Choroid plexus epithelial cell (primary cell): ENCODE results near the gene MAP1LC3B2.
"Not testable (repeated sequence)": the region's sequence is repeated elsewhere in the genome, so short reads cannot be mapped to it uniquely, and the experiment has no call there.

Experiments used
- DNase-seq: peaks from one replicate; pipeline ENCODE4 v3.0.0-alpha.2; 2010; ENCODE audit warnings: low read depth
- H3K4me3 ChIP-seq: 2 replicates; pipeline ENCODE4 v1.5.1; 2011; ENCODE audit warnings: low read depth, mild to moderate bottlenecking, control low read depth, low read length, moderate library complexity
- TF ChIP-seq, protein P1 (sequence below): conservative IDR thresholded peaks from 2 replicates; pipeline ENCODE4 v1.5.1; 2011; ENCODE audit warnings: low read depth, mild to moderate bottlenecking, control low read depth, inconsistent platforms, low read length, moderate library complexity

MAP1LC3B2 gene

DNA sequence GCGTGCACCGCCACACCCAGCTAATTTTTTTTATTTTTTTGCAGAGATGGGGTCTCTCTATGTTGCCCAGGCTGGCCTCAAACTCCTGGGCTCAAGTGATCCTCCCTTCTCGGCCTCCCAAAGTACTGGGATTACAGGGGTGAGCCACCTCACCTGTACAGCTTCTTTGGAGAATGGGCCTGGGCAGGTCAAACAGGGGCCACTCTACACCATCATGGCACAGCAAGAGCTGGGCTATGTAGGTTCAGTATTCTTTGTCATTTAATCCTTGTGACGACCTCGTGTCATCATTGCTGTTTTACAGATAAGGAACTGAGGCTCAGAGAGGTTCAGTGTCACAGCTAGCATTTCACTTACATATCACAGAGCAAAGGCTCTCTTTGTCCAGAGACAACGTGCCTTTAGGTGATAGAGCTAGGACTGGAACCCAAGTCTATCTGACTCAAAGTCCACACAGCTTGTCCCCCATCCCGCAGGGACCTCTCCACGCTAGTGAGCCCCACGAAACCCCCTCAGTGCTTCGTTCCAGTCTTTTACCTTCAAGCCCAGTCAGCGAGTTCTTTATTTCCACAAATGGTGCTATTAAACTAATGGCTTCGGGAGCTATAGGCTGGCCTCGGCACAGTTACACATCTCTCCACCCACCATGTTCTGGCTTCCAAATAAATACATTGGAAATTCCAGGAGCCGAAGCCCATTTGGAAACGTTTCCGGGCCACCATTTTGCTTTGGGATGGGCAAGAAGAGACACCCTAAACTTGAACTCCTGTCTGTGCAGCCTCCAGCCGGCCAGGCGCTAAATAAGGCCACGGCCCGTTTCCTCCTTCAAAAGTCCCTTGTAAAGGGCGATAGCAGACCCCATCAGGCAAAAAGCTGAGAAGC lies 660 bp upstream of the MAP1LC3B2 start:
- H3K4me3 ChIP-seq = no peak overlapping the region
- TF ChIP-seq, protein P1, sequence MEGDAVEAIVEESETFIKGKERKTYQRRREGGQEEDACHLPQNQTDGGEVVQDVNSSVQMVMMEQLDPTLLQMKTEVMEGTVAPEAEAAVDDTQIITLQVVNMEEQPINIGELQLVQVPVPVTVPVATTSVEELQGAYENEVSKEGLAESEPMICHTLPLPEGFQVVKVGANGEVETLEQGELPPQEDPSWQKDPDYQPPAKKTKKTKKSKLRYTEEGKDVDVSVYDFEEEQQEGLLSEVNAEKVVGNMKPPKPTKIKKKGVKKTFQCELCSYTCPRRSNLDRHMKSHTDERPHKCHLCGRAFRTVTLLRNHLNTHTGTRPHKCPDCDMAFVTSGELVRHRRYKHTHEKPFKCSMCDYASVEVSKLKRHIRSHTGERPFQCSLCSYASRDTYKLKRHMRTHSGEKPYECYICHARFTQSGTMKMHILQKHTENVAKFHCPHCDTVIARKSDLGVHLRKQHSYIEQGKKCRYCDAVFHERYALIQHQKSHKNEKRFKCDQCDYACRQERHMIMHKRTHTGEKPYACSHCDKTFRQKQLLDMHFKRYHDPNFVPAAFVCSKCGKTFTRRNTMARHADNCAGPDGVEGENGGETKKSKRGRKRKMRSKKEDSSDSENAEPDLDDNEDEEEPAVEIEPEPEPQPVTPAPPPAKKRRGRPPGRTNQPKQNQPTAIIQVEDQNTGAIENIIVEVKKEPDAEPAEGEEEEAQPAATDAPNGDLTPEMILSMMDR = no peak
- DNase-seq = no peak

DNA sequence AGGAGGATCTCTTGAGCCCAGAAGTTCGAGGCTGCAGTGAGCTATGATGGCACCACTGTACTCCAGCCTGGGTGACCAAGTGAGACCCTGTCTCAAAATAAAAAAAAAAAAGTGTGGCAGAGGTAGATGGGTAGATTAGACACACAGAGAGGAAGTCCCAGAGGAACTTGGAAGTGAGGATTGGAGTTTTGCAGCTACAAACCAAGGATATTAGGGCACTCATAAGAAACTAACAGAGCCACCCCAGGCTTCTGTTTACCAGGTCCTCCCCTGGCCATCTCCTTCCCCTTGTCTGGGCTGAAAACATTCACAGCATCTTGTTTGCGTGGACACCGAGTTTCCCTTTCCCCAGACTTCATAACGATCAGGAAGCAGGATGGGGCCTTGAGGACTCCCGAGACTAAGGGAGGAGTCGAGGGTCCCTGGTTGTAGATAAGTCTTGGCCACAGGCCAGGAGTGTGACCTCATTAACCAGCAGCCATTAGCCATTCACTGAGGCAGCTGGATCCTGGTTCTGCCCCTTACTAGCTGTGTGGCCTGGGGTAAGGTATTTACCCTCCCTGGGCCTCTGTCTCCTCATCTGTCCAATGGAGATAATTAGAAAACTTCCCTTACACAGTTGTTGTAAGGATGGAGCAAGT lies 2.1 kb downstream of the MAP1LC3B2 start:
- no peak for DNase-seq
- TF ChIP-seq, protein P1 = no peak
- no peak overlapping the region for H3K4me3 ChIP-seq

DNA sequence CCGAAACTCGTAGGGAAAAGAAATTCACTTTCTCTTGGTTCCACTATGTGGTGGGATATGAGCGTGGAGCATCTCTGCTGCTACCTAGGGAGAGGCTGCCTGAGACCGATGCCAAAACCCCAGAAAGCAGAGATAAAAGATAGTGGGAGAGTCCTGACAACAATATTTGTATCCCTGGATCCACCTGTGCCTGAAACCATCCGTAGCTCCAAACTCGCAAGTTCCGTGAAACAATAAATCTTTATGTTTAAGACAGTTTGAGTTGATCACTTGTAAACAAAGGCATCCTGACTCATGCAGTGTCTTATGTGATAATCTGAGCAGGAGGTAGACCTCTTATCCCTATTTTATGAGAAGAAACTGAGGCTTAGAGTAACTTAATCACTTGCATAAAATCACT lies 2.9 kb downstream of the MAP1LC3B2 start:
- DNase-seq = no peak
- TF ChIP-seq, protein P1 = no peak
- H3K4me3 ChIP-seq = no peak overlapping the region

DNA sequence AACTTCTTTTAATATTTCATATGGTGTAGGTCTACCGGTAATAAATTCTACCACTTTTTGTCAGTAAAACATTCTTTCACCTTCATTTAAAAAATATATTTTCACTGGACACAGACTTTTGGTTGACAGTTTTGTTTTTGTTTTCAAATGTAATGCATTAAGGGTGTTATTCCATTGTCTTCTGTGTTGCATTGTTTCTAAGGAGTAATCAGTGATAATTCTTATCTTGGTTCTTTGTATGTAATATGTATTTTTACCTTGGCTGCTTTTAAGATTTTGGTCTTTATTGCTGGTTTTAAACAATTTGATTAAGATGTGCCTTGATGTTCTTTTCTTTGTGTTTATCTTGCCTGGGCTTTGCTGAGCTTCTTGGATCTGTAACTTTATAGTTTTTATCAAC lies 4.1 kb downstream of the MAP1LC3B2 start:
- H3K4me3 ChIP-seq = no peak overlapping the region
- TF ChIP-seq, protein P1 = no peak
- no peak for DNase-seq

DNA sequence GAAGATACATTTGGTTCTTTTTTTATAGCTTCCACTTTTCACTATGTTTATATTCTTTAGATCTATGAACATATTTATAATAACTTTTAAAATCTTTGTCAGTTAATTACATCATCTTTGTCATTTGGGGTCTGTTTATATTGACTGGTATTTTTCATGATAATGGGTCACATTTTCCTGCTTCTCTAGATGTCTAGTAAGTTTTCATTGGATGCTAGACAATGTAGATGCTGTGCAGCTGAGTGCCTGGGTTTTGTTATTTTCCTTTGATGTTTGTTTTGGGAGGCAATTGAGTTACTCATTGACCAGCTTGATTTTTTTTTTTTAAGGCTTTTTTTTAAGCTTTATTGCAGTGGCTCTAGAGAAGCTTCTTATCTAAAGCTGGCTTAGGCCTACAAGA lies 4.9 kb downstream of the MAP1LC3B2 start:
- H3K4me3 ChIP-seq = no peak overlapping the region
- TF ChIP-seq, protein P1 = no peak
- DNase-seq = no peak

DNA sequence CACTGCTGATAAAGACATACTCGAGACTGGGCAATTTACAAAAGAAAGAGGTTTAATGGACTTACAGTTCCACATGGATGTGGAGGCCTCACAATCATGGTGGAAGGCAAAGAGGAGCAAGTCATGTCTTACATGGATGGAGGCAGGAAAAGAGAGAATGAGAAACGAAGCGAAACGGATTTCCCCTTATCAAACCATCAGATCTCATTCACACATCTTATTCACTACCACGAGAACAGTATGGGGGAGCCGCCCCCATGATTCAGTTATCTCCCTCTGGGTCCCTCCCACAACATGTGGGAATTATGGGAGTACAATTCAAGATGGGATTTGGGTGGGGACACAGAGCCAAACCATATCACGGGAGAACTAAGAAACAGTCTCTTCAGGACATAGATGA lies 6.0 kb downstream of the MAP1LC3B2 start:
- not testable (repeated sequence) for H3K4me3 ChIP-seq, DNase-seq

DNA sequence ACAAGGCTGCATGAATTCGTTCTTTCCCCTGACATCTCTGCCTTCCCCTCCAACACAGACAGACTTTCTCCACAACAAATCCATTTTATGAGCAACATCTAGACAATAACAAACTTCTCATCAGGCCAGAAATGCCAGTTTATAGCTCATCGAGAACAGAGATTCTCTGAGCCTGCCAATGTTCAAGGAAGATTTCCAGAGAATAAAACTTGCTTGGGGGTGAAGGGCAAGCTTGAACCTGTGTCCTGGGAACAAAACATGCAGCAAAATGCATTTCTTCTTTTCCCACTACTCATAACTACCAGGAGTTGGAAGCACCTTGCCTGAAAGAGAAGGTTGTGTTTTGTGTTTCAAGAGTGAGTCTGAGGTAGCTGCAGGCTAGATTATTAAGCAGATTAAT lies 6.8 kb downstream of the MAP1LC3B2 start:
- TF ChIP-seq, protein P1 = no peak
- no peak overlapping the region for H3K4me3 ChIP-seq
- DNase-seq = no peak
